ENCODE data around the gene RAB11FIP4. TPM values are rescaled to one million over a fixed set of nuclear protein-coding genes. Genes with fewer than 3 reads are reported as not detected.

RAB11FIP4 gene
- total and polyA plus RNA-seq, 2 of the 13 experiments (the other 11 are each of a cell fraction or from before 2014, with no cell fraction given), result 28.0 to 89.3 TPM

DNA sequence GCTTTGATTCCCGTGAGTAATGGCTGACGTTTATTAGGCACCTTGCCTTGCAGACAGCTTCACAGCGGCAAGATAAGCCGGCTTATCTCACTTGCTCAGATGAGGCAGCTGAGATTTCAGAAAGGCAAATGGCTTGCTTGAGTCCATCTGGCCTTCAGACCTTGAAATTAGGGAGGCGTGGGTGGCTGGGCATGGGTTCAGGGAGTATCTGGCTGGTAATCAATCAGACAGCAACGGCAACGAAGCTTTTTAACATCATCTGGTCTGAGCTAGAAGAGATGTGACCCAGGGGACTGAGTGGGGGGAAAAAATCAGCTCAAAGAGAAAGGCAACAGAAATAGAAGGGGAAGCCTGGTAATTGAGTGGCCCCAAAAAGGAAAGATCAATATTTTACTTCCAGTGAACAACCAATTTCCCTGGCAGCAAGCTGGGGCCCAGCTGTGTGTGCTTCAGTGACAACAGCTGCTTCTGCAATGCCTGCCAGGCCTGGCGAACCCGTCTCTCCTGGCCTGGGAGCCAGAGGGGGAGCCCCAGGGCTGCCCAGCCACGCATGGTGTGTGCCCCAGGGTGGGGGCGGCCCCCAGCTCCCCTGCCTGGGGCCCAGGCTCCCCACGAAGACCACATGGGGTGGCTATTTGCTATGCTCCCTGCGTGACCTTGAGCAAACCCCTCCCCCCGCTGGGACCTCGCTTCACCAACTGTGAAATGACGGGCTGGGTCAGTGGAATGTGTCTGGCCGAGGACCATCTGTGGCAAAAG is 34.0 kb downstream of the RAB11FIP4 start:
- Histone ChIP-seq H3K27ac (ENCODE audit: extremely low read length, insufficient read depth, low read length) (no peak overlapping the region), H3K27me3 (ENCODE audit: control insufficient read depth in 1 of 2, insufficient read depth in 2 of 2, low read length in 2 of 2) (peaks cover 0 to 8% of the 10 kb centered on the region in 2 experiments; a peak in 3 of 5 replicates), H3K9ac (ENCODE audit: insufficient read depth, low read depth, low read length) (no peak overlapping the region), H2AFZ (ENCODE audit: low read length) (no peak overlapping the region), H3K36me3 (replicated peaks in 1 of 2; ENCODE audit: control insufficient read depth in 1 of 2, insufficient read depth in 2 of 2, low read length in 2 of 2) (no peaks in the 10 kb centered on the region), H3K79me2 (ENCODE audit: insufficient read depth, low read length) (no peaks in the 10 kb centered on the region), H3K4me2 (ENCODE audit: low read depth, low read length) (peak overlapping the region; percentile 68), H3K9me3 (ENCODE audit: low read length) (no peaks in the 10 kb centered on the region), H3K4me3 (replicated peaks in 1 of 3; ENCODE audit: insufficient read depth in 1 of 3, low read depth in 2 of 3, low read length in 3 of 3) (peak overlapping the region in 1 of 3 experiments; percentile 60; a peak in 2 of 6 replicates), H4K20me1 (ENCODE audit: insufficient read depth, low read length) (no peaks in the 10 kb centered on the region), H3K4me1 (ENCODE audit: insufficient read depth, low read length) (peaks cover 27% of the 10 kb centered on the region)
- FAIRE-seq, result no peak
- CTCF ChIA-PET (ENCODE audit: low intra/inter-chr PET ratio, low total read pairs), result no interaction called here
- in situ Hi-C loops (cut with HindIII; ENCODE audit: extremely low pct_ligation_motif_present, low pct_unique_long_range_greater_than_20kb), result no loop called here
- POLR2A ChIA-PET, result interaction anchor here (0.9 to 1.5 kb wide), 4 partner anchors 9 to 73 kb away, joined by 3 to 6 read pairs (median 4); no protein-coding TSS in a partner anchor
- 0% methylated on average over 7 of the region's 17 CpGs for WGBS (ENCODE audit: low lambda C conversion rate)
- no TSS peak for BruUV-seq (replicated peaks)
- peak; percentile 92 for ATAC-seq
- intact Hi-C loops (cut with micrococcal nuclease; ENCODE audit: unreplicated experiment), result no loop called here
- DNase-seq (ENCODE audit: low spot score), result peak; percentile 33
- no peak for TF ChIP-seq LCORL (IDR thresholded peaks at IDR 0.05)
- peak; percentile 31; the same call in 1 of the 2 replicates for TF ChIP-seq LCORL (CRISPR knock-in tag; IDR thresholded peaks at IDR 0.05)
- TF ChIP-seq, protein P1, sequence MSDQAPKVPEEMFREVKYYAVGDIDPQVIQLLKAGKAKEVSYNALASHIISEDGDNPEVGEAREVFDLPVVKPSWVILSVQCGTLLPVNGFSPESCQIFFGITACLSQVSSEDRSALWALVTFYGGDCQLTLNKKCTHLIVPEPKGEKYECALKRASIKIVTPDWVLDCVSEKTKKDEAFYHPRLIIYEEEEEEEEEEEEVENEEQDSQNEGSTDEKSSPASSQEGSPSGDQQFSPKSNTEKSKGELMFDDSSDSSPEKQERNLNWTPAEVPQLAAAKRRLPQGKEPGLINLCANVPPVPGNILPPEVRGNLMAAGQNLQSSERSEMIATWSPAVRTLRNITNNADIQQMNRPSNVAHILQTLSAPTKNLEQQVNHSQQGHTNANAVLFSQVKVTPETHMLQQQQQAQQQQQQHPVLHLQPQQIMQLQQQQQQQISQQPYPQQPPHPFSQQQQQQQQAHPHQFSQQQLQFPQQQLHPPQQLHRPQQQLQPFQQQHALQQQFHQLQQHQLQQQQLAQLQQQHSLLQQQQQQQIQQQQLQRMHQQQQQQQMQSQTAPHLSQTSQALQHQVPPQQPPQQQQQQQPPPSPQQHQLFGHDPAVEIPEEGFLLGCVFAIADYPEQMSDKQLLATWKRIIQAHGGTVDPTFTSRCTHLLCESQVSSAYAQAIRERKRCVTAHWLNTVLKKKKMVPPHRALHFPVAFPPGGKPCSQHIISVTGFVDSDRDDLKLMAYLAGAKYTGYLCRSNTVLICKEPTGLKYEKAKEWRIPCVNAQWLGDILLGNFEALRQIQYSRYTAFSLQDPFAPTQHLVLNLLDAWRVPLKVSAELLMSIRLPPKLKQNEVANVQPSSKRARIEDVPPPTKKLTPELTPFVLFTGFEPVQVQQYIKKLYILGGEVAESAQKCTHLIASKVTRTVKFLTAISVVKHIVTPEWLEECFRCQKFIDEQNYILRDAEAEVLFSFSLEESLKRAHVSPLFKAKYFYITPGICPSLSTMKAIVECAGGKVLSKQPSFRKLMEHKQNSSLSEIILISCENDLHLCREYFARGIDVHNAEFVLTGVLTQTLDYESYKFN (CRISPR knock-in tag; conservative IDR thresholded peaks at IDR 0.05), result peak; percentile 30
- TF ChIP-seq, protein P2, sequence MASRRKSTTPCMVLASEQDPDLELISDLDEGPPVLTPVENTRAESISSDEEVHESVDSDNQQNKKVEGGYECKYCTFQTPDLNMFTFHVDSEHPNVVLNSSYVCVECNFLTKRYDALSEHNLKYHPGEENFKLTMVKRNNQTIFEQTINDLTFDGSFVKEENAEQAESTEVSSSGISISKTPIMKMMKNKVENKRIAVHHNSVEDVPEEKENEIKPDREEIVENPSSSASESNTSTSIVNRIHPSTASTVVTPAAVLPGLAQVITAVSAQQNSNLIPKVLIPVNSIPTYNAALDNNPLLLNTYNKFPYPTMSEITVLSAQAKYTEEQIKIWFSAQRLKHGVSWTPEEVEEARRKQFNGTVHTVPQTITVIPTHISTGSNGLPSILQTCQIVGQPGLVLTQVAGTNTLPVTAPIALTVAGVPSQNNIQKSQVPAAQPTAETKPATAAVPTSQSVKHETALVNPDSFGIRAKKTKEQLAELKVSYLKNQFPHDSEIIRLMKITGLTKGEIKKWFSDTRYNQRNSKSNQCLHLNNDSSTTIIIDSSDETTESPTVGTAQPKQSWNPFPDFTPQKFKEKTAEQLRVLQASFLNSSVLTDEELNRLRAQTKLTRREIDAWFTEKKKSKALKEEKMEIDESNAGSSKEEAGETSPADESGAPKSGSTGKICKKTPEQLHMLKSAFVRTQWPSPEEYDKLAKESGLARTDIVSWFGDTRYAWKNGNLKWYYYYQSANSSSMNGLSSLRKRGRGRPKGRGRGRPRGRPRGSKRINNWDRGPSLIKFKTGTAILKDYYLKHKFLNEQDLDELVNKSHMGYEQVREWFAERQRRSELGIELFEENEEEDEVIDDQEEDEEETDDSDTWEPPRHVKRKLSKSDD (CRISPR knock-in tag; IDR thresholded peaks at IDR 0.05; ENCODE audit: low read depth), result no peak
- TF ChIP-seq TBL1XR1 (IDR thresholded peaks at IDR 0.05; ENCODE audit: borderline replicate concordance, low read length, partially characterized antibody), result peak; percentile 18
- TF ChIP-seq FOXK2 (IDR thresholded peaks at IDR 0.05), result no peak
- TF ChIP-seq GABPB1 (CRISPR knock-in tag; IDR thresholded peaks at IDR 0.05), result peak; percentile 31; the same call in 1 of the 2 replicates
- TF ChIP-seq, protein P3, sequence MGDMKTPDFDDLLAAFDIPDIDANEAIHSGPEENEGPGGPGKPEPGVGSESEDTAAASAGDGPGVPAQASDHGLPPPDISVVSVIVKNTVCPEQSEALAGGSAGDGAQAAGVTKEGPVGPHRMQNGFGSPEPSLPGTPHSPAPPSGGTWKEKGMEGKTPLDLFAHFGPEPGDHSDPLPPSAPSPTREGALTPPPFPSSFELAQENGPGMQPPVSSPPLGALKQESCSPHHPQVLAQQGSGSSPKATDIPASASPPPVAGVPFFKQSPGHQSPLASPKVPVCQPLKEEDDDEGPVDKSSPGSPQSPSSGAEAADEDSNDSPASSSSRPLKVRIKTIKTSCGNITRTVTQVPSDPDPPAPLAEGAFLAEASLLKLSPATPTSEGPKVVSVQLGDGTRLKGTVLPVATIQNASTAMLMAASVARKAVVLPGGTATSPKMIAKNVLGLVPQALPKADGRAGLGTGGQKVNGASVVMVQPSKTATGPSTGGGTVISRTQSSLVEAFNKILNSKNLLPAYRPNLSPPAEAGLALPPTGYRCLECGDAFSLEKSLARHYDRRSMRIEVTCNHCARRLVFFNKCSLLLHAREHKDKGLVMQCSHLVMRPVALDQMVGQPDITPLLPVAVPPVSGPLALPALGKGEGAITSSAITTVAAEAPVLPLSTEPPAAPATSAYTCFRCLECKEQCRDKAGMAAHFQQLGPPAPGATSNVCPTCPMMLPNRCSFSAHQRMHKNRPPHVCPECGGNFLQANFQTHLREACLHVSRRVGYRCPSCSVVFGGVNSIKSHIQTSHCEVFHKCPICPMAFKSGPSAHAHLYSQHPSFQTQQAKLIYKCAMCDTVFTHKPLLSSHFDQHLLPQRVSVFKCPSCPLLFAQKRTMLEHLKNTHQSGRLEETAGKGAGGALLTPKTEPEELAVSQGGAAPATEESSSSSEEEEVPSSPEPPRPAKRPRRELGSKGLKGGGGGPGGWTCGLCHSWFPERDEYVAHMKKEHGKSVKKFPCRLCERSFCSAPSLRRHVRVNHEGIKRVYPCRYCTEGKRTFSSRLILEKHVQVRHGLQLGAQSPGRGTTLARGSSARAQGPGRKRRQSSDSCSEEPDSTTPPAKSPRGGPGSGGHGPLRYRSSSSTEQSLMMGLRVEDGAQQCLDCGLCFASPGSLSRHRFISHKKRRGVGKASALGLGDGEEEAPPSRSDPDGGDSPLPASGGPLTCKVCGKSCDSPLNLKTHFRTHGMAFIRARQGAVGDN (CRISPR knock-in tag; IDR thresholded peaks at IDR 0.05), result peak; percentile 64
- peak; percentile 72 for TF ChIP-seq BCL6 (CRISPR knock-in tag; IDR thresholded peaks at IDR 0.05)
- peak; percentile 34; the same call in 1 of the 2 replicates for TF ChIP-seq ESRRA (CRISPR knock-in tag; IDR thresholded peaks at IDR 0.05; ENCODE audit: low read depth)
- peak; percentile 31 for TF ChIP-seq TEAD3 (CRISPR knock-in tag; optimal IDR thresholded peaks at IDR 0.05; ENCODE audit: borderline replicate concordance)
- no peak for TF ChIP-seq CBX1 (IDR thresholded peaks at IDR 0.05; ENCODE audit: low read depth)
- peak; percentile 39; the same call in 1 of the 2 replicates for TF ChIP-seq GFI1 (CRISPR knock-in tag; IDR thresholded peaks at IDR 0.05; ENCODE audit: borderline replicate concordance)
- TF ChIP-seq SNRNP70 (IDR thresholded peaks at IDR 0.05; ENCODE audit: low read depth, low read length), result no peak

Data from HepG2 (cell line).